COLO668 (cell line): Measurements from ENCODE around the gene SLIT3.
"Not testable (repeated sequence)": the region's sequence is repeated elsewhere in the genome, so short reads cannot be mapped to it uniquely, and the experiment has no call there.

Experiments
- DNase-seq: peaks from one replicate; lab custom pipeline; 2025; ENCODE audit not compliant: unreplicated experiment; lab: John Stamatoyannopoulos, UW

Gene SLIT3

GRCh38 chr5:169115461-169116124, 185.3 kb downstream of the SLIT3 start:
- no peak for DNase-seq

- no peak for DNase-seq
Observed at GRCh38 chr5:169114466-169115065, 186.4 kb downstream of the SLIT3 start.

GRCh38 chr5:169112016-169112415, 188.9 kb downstream of the SLIT3 start:
- no peak for DNase-seq

- no peak for DNase-seq
Observed at GRCh38 chr5:169106911-169107706, 193.8 kb downstream of the SLIT3 start.

GRCh38 chr5:169105582-169105981, 195.4 kb downstream of the SLIT3 start:
- DNase-seq = not testable (repeated sequence)

- no peak for DNase-seq
Observed at GRCh38 chr5:169104937-169105494, 195.9 kb downstream of the SLIT3 start.

- DNase-seq = no peak
Observed at GRCh38 chr5:169103586-169104181, 197.3 kb downstream of the SLIT3 start.

- no peak for DNase-seq
Observed at GRCh38 chr5:169101966-169102365, 199.0 kb downstream of the SLIT3 start.

- DNase-seq = no peak
Observed at GRCh38 chr5:169100735-169101075, 200.2 kb downstream of the SLIT3 start.

GRCh38 chr5:169099801-169100734, 200.9 kb downstream of the SLIT3 start:
- DNase-seq = no peak

GRCh38 chr5:169098331-169099121, 202.4 kb downstream of the SLIT3 start:
- no peak for DNase-seq

GRCh38 chr5:169097374-169098326, 203.3 kb downstream of the SLIT3 start:
- no peak for DNase-seq

GRCh38 chr5:169095976-169096375, 205.0 kb downstream of the SLIT3 start:
- DNase-seq = no peak

GRCh38 chr5:169095410-169095960, 205.5 kb downstream of the SLIT3 start:
- DNase-seq = no peak

- DNase-seq = no peak
Observed at GRCh38 chr5:169094586-169095409, 206.1 kb downstream of the SLIT3 start.

GRCh38 chr5:169091396-169091980, 209.5 kb downstream of the SLIT3 start:
- no peak for DNase-seq

GRCh38 chr5:169089343-169089742, 211.6 kb downstream of the SLIT3 start:
- DNase-seq = no peak
